Measurements from ENCODE around the gene ANAPC1.
"Not testable (repeated sequence)": the region's sequence is repeated elsewhere in the genome, so short reads cannot be mapped to it uniquely, and the experiment has no call there.

The ANAPC1 gene

GRCh38 chr2:111727611-111728110, 156.3 kb downstream of the ANAPC1 start:
- DNase-seq, result not testable (repeated sequence)

GRCh38 chr2:111725742-111726141, 158.3 kb downstream of the ANAPC1 start:
- DNase-seq, result not testable (repeated sequence)

GRCh38 chr2:111719610-111720009, 164.4 kb downstream of the ANAPC1 start:
- DNase-seq, result not testable (repeated sequence)

Measured in NCI-H345 (cell line).